NCI-H510A treated with DMSO at 0.1 percent for 48 hours (cell line): ENCODE results near the gene SH2D4B.

Source experiments
- DNase-seq: peaks from one replicate; lab custom pipeline; 2025; lab: John Stamatoyannopoulos, UW

Gene SH2D4B

DNA sequence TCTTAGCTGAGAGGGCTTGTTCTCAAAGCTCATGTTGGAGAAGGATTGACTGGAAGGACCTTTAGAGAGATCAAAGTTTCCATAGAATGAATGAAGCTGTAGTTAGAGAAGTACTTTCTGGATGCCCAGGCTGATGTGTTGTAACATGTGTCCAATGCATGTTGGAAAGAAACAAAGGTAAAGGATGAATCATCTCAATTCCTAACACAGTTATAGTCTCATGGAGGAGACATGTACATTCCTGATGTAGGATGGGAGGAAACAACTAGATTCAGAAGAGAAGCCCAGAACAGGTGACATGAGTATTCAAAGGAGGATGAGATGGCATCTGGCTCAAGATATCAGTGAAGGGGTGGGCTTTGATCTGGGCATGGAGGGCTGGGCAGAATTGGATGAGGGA, 152.7 kb downstream of the SH2D4B start:
- DNase-seq = no peak

DNA sequence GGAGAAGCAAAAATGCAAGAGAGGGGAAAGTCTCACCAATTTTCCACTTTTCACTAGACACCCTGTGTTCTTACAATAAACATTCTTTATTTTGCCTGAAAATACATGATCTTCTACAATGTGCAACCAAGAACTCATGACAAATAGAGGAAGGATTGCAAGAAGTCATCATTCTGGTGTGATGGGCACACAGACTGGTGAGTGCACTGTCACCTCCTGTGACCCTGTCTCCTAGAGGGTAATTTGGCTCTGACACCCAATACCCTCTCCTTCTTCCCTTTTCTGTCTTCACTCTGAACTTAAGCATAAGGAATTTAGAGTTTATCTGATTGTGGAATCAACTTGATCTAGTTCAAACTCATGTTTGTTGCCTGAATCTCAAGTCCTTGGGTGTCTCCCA, 153.7 kb downstream of the SH2D4B start:
- no peak for DNase-seq

DNA sequence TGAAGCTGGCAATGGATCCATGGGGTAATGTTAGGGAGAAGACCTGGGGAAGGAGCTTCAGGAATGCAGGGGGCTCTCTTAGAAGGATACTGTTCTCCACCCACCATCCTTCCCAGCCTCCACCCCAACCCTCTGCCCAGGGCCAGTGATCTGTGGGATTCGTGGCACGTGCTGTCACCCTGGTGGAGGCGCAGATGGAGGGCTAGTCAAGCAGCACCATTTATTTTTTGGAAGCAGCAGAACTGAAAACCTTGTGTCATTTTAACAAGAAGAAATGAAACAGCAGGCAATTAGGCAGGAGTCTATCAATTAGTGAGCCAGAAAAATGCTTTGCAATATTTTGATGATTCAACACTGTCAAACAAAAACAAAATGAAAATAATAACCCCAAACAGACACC, 155.9 kb downstream of the SH2D4B start:
- DNase-seq = no peak

DNA sequence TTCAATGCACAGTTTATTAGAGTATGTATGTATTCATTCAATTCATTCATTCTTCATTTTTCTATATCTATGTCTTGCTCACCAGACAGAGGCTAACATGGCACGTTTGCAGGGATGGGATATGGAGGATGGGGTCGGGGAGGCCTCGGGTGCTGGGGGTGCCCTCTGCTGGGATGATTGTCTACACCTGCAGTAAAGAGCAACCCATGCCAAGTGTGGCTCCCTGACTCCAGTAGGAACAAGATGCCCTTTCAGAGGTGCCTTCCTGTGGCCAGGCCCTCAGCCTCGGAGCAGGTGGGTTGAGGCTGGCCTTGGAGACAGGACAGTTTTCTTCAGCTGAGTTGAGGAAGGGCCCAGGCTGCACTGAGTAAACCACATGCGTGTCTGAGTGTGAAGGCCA, 157.2 kb downstream of the SH2D4B start:
- DNase-seq = no peak
